ENCODE measurements around the gene TTLL9.

GRCh38 chr20:31829731-31830130 is 40.7 kb upstream of the TTLL9 start:
- TF ChIP-seq CTCF (IDR thresholded peaks at IDR 0.05): no peak
- TF ChIP-seq POLR2AphosphoS5 (IDR thresholded peaks at IDR 0.05): no peak
